Smooth muscle cell (in vitro differentiated cells): ENCODE data around the gene ARHGEF16. TPM values are rescaled to one million over a fixed set of nuclear protein-coding genes. Genes with fewer than 3 reads are reported as not detected.

Experiments
- DNase-seq: peaks from one replicate; lab custom pipeline; 2025; ENCODE audit not compliant: unreplicated experiment; lab: John Stamatoyannopoulos, UW
- H2AFZ ChIP-seq: fragments of 200-600 bp; sonication (generic); 2 replicates; pipeline ENCODE4 v1.6.0; 2016; ENCODE audit warnings: antibody characterized with exemption, low read depth, mild to moderate bottlenecking
- H3F3A ChIP-seq: fragments of 200-600 bp; sonication (generic); 2 replicates; pipeline ENCODE4 v1.6.0; 2017; ENCODE audit warnings: antibody characterized with exemption, low read depth
- H3K27ac ChIP-seq: fragments of 200-600 bp; sonication (generic); 2 replicates; pipeline ENCODE4 v1.5.1; 2016; ENCODE audit warnings: low read depth, mild to moderate bottlenecking
- H3K27me3 ChIP-seq: fragments of 200-600 bp; sonication (generic); 2 replicates; pipeline ENCODE4 v1.6.1; 2016; ENCODE audit warnings: low read depth, mild to moderate bottlenecking
- H3K36me3 ChIP-seq: fragments of 200-600 bp; sonication (generic); 2 replicates; pipeline ENCODE4 v1.5.1; 2016; ENCODE audit warnings: low read depth
- H3K4me1 ChIP-seq: fragments of 200-600 bp; sonication (generic); 2 replicates; pipeline ENCODE4 v1.5.1; 2016; ENCODE audit warnings: low read depth
- H3K4me2 ChIP-seq: fragments of 200-600 bp; sonication (generic); 2 replicates; pipeline ENCODE4 v1.6.0; 2016; ENCODE audit warnings: mild to moderate bottlenecking
- H3K4me3 ChIP-seq: fragments of 200-600 bp; sonication (generic); 2 replicates; pipeline ENCODE4 v1.5.1; 2016; ENCODE audit warnings: mild to moderate bottlenecking
- H3K79me2 ChIP-seq: fragments of 200-600 bp; sonication (generic); 2 replicates; pipeline ENCODE4 v1.6.0; 2016; ENCODE audit warnings: low read depth, mild to moderate bottlenecking
- H3K9ac ChIP-seq: fragments of 200-600 bp; sonication (generic); 2 replicates; pipeline ENCODE4 v1.6.0; 2016; ENCODE audit warnings: low read depth
- H3K9me3 ChIP-seq: fragments of 200-600 bp; sonication (generic); replicated peaks from 2 replicates; pipeline ENCODE4 v1.5.1; 2016; ENCODE audit warnings: low read depth
- H4K20me1 ChIP-seq: fragments of 200-600 bp; sonication (generic); 2 replicates; pipeline ENCODE4 v1.6.0; 2016; ENCODE audit warnings: low read depth
- WGBS: methylation state at CpG from one replicate; pipeline ENCODE4 v1.1.7; 2016; ENCODE audit warnings: low lambda C conversion rate; 5-methylcytosine and 5-hydroxymethylcytosine counted together
- polyA plus RNA-seq: library from polyadenylated mRNA; unstranded; fragments of >200 nt; fragmentation: Nextera tagmentation; extraction: Ambion mirVana; gene quantifications from 2 replicates; pipeline ENCODE4 v1.2.1, GENCODE V29; 2016
- total RNA-seq: library from RNA; depleted of rRNA; stranded (reverse); fragments of >200 nt; gene quantifications from 2 replicates; pipeline ENCODE4 v1.2.3, GENCODE V29; 2014
- TF ChIP-seq, protein P1 (sequence below): fragments of 200-600 bp; sonication (generic); IDR thresholded peaks from 2 replicates; pipeline ENCODE4 v1.5.1; 2017; ENCODE audit warnings: borderline replicate concordance, mild to moderate bottlenecking, antibody characterized with exemption; ENCODE audit not compliant: insufficient read depth, poor library complexity, severe bottlenecking

Gene ARHGEF16
- total and polyA plus RNA-seq, 2 experiments from 2014 or later = 4.6 to 6.9 TPM

DNA sequence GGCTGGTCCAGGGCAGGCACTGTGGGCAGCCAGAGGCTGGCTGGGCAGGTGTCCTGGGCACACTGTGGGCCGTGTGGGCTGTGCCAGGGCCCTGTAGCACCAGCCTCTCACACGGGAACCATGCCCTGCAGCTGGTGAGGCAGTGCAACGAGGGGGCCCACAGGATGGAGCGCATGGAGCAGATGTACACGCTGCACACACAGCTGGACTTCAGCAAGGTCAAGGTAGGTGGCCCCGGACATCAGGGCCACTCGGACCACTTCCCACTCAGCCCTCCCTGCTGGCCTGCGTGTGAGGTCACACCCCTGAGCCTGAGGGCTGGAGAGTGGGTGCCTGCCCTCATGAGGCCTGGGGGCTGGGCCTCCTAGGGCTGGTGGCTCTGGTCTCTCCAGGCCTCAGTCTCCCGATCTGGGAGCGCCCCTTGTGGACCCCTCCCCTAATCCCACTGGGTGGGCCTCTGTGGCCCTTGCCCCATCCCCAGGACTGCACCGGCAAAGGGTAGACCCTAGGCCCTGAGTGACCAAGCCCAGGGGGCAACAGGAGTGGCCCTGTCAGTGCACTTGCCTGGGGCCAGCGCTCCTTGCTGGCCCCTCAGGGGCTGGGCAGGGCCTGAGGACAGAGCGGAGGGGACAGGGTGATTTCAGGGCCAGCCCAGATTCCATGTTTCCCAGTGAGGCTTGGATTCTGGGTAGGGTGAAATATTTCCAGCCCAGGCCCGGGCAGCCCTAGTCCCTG, 21.5 kb downstream of the ARHGEF16 start:
- H3K27ac ChIP-seq = no peak overlapping the region
- DNase-seq = no peak
- no peaks in the 10 kb centered on the region for H3K9me3 ChIP-seq
- H3K4me1 ChIP-seq = peaks cover 13% of the 10 kb centered on the region
- no peaks in the 10 kb centered on the region for H3K36me3 ChIP-seq
- H3K27me3 ChIP-seq = no peaks in the 10 kb centered on the region
- peaks cover 10% of the 10 kb centered on the region for H3F3A ChIP-seq
- TF ChIP-seq, protein P1, sequence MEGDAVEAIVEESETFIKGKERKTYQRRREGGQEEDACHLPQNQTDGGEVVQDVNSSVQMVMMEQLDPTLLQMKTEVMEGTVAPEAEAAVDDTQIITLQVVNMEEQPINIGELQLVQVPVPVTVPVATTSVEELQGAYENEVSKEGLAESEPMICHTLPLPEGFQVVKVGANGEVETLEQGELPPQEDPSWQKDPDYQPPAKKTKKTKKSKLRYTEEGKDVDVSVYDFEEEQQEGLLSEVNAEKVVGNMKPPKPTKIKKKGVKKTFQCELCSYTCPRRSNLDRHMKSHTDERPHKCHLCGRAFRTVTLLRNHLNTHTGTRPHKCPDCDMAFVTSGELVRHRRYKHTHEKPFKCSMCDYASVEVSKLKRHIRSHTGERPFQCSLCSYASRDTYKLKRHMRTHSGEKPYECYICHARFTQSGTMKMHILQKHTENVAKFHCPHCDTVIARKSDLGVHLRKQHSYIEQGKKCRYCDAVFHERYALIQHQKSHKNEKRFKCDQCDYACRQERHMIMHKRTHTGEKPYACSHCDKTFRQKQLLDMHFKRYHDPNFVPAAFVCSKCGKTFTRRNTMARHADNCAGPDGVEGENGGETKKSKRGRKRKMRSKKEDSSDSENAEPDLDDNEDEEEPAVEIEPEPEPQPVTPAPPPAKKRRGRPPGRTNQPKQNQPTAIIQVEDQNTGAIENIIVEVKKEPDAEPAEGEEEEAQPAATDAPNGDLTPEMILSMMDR = no peak
- 98% methylated on average over 8 of the region's 14 CpGs for WGBS
- H3K9ac ChIP-seq = no peak overlapping the region
- H3K79me2 ChIP-seq = no peaks in the 10 kb centered on the region
- no peaks in the 10 kb centered on the region for H4K20me1 ChIP-seq
- no peak overlapping the region for H3K4me2 ChIP-seq
- H2AFZ ChIP-seq = no peak overlapping the region
- H3K4me3 ChIP-seq = no peak overlapping the region

DNA sequence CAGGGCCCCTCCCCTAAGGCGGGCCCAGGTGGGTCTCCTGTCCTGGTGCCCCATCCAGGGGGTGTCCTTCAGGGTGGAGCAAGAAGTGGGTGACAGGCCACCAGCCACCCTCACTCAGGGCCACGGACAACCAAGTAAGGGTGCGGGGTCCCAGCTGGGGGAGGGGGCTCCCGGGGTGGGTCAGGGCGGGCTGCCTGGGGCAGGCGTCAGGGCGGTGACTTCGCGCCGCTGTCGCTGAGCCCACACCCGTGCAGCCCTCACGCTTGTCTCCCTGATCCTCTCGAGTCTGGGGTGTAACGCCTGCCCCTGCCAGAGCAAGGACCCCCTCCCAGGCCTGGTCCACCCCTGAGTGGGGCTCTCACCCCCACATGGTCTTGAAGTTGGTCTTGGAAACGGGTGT, 22.2 kb downstream of the ARHGEF16 start:
- whole genome bisulfite sequencing = 97% methylated on average over 6 of the region's 16 CpGs

DNA sequence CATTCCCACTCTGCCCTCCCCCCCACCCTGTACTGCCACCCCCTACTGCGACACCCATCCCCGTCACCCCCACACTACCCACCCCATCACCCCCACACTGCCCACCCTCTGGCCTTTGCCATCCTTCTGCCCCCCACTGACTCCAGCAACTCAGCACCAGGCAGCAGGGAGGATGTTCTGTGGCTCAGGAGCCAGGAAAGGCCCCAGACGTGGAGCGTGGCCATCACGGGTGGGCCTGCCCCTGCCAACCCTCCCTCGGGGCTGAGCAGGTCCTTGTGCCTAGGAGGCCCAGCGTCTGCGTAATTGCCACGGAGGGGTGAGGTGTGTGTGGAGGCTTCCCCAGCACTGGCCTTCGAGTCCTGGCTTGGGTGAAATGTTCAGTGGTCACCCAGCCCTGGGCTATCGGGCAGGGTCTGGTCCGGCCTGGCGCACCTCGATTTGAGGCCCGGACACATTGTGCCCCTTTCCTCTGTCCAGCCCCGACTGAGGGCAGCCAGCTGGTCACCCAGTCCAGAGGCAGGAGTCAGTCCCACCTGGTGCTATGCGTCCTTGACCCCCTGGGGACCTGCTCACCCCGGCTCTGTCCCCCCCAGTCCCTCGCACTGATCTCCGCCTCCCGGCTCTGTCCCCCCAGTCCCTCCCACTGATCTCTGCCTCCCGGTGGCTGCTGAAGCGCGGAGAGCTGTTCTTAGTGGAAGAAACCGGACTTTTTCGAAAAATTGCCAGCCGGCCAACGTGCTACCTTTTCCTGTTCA, 23.0 kb downstream of the ARHGEF16 start:
- Histone ChIP-seq H3K27ac (no peak overlapping the region), H3K79me2 (no peaks in the 10 kb centered on the region), H3K36me3 (no peaks in the 10 kb centered on the region), H2AFZ (no peak overlapping the region), H3K27me3 (no peaks in the 10 kb centered on the region), H3K4me3 (no peak overlapping the region), H3F3A (peaks cover under 1% of the 10 kb centered on the region), H4K20me1 (no peaks in the 10 kb centered on the region), H3K9ac (no peak overlapping the region), H3K4me1 (no peaks in the 10 kb centered on the region), H3K4me2 (no peak overlapping the region), H3K9me3 (no peaks in the 10 kb centered on the region)
- no peak for DNase-seq
- 83% methylated on average over 23 of the region's 28 CpGs for WGBS
- TF ChIP-seq, protein P1 = no peak

More for the DNA sequence above, 22.2 kb downstream of the ARHGEF16 start:
- no peaks in the 10 kb centered on the region for H3K36me3 ChIP-seq
- H3K27ac ChIP-seq = no peak overlapping the region
- peaks cover 7% of the 10 kb centered on the region for H3K4me1 ChIP-seq
- no peak for DNase-seq
- H3K9ac ChIP-seq = no peak overlapping the region
- H2AFZ ChIP-seq = no peak overlapping the region
- no peaks in the 10 kb centered on the region for H3K79me2 ChIP-seq
- H3F3A ChIP-seq = peaks cover 8% of the 10 kb centered on the region
- no peaks in the 10 kb centered on the region for H3K27me3 ChIP-seq
- TF ChIP-seq, protein P1 = no peak
- no peak overlapping the region for H3K4me3 ChIP-seq
- H3K4me2 ChIP-seq = no peak overlapping the region
- H3K9me3 ChIP-seq = no peaks in the 10 kb centered on the region
- H4K20me1 ChIP-seq = no peaks in the 10 kb centered on the region
